NCI-H1436 treated with DMSO at 0.1 percent for 48 hours (cell line): ENCODE data around the gene RIPK1.

ENCODE experiments used
- DNase-seq: peaks from one replicate; lab custom pipeline; 2025; lab: John Stamatoyannopoulos, UW

RIPK1 gene

DNA sequence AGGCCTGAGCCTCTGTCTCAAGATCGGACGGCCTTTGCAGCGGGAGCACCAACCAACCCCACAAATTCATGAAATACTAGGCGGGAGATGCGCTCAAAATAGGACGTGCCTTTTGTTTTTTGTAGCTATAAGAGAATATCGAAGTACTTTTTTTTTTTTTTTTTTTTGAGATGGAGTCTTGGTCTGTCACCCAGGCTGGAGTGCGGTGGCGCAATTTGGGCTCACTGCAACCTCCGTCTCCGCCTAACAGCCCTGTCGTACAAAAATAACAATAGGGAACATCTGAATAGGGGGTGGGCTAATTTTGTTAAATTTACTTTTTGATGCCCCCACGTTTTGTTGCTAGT, 94.9 kb downstream of the RIPK1 start:
- DNase-seq = no peak

DNA sequence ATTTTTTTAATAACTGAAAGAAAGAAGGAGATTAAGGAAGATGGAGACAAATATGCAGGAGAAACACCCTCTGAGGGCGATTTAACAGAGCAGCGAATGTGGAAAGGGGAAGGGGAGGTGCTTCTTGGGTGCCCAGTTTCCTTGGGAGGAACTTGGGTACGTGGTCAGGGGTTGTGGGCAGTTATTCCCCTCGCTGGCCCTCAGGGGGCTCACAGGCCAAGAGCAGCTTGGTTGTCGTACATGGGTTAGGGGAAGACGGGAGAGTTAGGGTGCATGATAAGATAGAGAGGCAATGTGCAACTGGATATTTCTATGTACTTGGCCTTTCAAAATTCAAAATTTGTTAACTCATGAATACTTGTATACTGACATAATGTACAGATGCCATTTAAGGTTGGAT, 96.1 kb downstream of the RIPK1 start:
- no peak for DNase-seq
